ENCODE measurements around the gene SYK.

DNA sequence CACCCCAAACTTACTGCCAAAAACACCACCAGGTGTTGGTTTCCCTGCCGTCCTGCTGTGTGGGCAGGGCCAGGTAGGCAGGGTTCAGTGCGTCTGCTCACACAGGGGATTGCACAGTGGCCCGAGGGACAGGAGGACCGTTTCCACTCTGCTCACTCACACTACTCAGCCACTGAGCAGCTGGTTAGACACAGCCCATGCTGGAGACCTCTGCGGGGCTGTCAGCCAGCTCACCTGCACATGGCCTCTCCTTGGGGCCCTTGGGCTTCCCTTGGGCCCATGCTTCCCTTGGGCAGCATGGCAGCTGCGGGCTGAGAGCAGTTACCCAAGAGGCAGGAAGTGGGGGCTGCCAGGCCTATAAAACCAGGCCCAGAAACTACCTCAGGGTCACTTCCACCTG, 79.0 kb downstream of the SYK start:
- no peak for TF ChIP-seq RAD21 (IDR thresholded peaks at IDR 0.05; ENCODE audit: low read length)
- no peak for TF ChIP-seq YY1 (IDR thresholded peaks at IDR 0.05; ENCODE audit: low read depth)
- no peak for TF ChIP-seq NFIC (IDR thresholded peaks at IDR 0.05; ENCODE audit: borderline replicate concordance)
- TF ChIP-seq TEAD4 (IDR thresholded peaks at IDR 0.05; ENCODE audit: borderline replicate concordance, insufficient read depth): no peak
- TF ChIP-seq POLR2AphosphoS5 (IDR thresholded peaks at IDR 0.05; ENCODE audit: low read depth, low read length): no peak
- no peak for TF ChIP-seq SMC3 (IDR thresholded peaks at IDR 0.05; ENCODE audit: low read depth, low read length)
- no peak for TF ChIP-seq EZH2phosphoT487 (IDR thresholded peaks at IDR 0.05; ENCODE audit: borderline replicate concordance, low read depth)
- no peak for TF ChIP-seq EP300 (IDR thresholded peaks at IDR 0.05; ENCODE audit: borderline replicate concordance in 1 of 2, low read depth in 1 of 2, low read length in 1 of 2)
- TF ChIP-seq, protein P1, sequence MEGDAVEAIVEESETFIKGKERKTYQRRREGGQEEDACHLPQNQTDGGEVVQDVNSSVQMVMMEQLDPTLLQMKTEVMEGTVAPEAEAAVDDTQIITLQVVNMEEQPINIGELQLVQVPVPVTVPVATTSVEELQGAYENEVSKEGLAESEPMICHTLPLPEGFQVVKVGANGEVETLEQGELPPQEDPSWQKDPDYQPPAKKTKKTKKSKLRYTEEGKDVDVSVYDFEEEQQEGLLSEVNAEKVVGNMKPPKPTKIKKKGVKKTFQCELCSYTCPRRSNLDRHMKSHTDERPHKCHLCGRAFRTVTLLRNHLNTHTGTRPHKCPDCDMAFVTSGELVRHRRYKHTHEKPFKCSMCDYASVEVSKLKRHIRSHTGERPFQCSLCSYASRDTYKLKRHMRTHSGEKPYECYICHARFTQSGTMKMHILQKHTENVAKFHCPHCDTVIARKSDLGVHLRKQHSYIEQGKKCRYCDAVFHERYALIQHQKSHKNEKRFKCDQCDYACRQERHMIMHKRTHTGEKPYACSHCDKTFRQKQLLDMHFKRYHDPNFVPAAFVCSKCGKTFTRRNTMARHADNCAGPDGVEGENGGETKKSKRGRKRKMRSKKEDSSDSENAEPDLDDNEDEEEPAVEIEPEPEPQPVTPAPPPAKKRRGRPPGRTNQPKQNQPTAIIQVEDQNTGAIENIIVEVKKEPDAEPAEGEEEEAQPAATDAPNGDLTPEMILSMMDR (IDR thresholded peaks at IDR 0.05): no peak
- no peak for TF ChIP-seq TAF1 (IDR thresholded peaks at IDR 0.05; ENCODE audit: borderline replicate concordance, low read depth, low read length)
- no peak for TF ChIP-seq FOXJ3 (CRISPR knock-in tag; IDR thresholded peaks at IDR 0.05)
